BJ (cell line): ENCODE measurements around the gene SOX2. TPM values are rescaled to one million over a fixed set of nuclear protein-coding genes. Genes with fewer than 3 reads are reported as not detected.

ENCODE experiments used
- CTCF ChIA-PET: fragments of 350-600 bp; formaldehyde crosslinking; extraction: SDS; loops from one replicate; lab custom pipeline; 2021; ENCODE audit warnings: antibody characterized with exemption, inconsistent platforms; lab: Yijun Ruan, JAX
- POLR2A ChIA-PET: fragments of 300-600 bp; sonication (Branson Sonifier 250); formaldehyde crosslinking; extraction: SDS; loops from one replicate; lab custom pipeline; 2021; ENCODE audit warnings: antibody characterized with exemption; lab: Charles Lee
- DNase-seq: peaks from one replicate; pipeline ENCODE4 v3.0.0-alpha.2; 2011; ENCODE audit warnings: low read depth
- H3K27me3 ChIP-seq: 2 replicates; pipeline ENCODE4 v1.6.0; 2011; ENCODE audit warnings: low read length; ENCODE audit not compliant: control insufficient read depth, insufficient read depth
- H3K36me3 ChIP-seq: 2 replicates; pipeline ENCODE4 v1.5.1; 2011; ENCODE audit warnings: low read length; ENCODE audit not compliant: control insufficient read depth, insufficient read depth
- H3K4me3 ChIP-seq: 2 replicates; pipeline ENCODE4 v1.5.1; 2011; ENCODE audit warnings: low read depth, mild to moderate bottlenecking, control low read depth, low read length
- polyA plus RNA-seq: library from polyadenylated mRNA; depleted of rRNA; stranded (reverse); fragments of >200 nt; gene quantifications from 2 replicates; pipeline ENCODE4 v1.2.3, GENCODE V29; 2011
- TF ChIP-seq, protein P1 (sequence below): IDR thresholded peaks from 2 replicates; pipeline ENCODE4 v1.5.1; 2011; ENCODE audit warnings: low read depth, mild to moderate bottlenecking, control low read depth, inconsistent platforms, low read length, moderate library complexity; ENCODE audit not compliant: insufficient read depth

SOX2 gene
- polyA plus RNA-seq, 1 experiment, result not detected

DNA sequence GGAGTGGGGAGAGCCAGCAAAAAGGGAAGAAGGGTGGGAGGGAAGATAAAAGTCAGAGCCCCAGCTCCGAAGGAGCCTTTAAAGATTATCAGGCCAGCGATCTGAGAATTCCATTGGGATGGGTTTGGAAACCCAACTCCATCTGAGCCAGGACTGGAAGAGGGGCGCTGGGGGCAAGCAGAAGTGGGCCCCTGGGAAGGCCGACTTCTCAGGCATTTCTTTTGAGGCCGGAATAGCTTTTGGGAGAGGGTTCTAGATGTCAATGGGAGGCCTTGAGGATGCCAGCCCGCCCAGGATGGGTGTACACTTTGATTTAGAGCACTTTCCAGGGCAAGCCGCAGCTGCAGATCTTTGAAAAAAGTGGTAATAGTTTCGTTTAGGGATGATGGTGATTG is 6.6 kb upstream of the SOX2 start:
- CTCF ChIA-PET, result interaction anchor here (3.2 kb wide), 1 partner anchor 978 kb away, joined by 16 read pairs; no protein-coding TSS in a partner anchor
- H3K36me3 ChIP-seq, result no peaks in the 10 kb centered on the region
- H3K4me3 ChIP-seq, result no peak overlapping the region
- TF ChIP-seq, protein P1, sequence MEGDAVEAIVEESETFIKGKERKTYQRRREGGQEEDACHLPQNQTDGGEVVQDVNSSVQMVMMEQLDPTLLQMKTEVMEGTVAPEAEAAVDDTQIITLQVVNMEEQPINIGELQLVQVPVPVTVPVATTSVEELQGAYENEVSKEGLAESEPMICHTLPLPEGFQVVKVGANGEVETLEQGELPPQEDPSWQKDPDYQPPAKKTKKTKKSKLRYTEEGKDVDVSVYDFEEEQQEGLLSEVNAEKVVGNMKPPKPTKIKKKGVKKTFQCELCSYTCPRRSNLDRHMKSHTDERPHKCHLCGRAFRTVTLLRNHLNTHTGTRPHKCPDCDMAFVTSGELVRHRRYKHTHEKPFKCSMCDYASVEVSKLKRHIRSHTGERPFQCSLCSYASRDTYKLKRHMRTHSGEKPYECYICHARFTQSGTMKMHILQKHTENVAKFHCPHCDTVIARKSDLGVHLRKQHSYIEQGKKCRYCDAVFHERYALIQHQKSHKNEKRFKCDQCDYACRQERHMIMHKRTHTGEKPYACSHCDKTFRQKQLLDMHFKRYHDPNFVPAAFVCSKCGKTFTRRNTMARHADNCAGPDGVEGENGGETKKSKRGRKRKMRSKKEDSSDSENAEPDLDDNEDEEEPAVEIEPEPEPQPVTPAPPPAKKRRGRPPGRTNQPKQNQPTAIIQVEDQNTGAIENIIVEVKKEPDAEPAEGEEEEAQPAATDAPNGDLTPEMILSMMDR, result no peak
- H3K27me3 ChIP-seq, result peaks cover 22% of the 10 kb centered on the region
- POLR2A ChIA-PET, result no interaction called here
- DNase-seq, result no peak

DNA sequence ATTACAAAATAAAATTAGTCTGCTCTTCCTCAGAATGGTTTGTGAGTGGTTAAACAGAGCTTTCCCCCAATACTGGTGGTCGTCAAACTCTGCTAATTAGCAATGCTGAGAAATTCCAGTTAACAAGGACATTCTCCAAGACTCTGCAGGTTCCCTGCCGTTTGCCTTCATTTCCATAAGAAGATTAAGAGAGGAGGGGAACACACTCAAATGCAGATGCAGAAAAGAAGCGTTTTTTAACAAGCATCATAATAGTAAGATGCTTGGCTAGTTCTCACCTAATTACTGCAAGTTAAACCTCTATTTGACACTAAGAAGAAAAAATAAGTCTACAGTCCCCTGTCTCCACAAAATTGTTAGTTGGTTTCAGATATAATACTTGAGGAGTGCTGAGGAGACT is 3.7 kb upstream of the SOX2 start:
- no peaks in the 10 kb centered on the region for H3K36me3 ChIP-seq
- no peak for DNase-seq
- ChIA-PET CTCF (interaction anchor here (1.3 to 2.4 kb wide), 3 partner anchors 8 to 976 kb away, joined by 3 to 27 read pairs (median 5); no protein-coding TSS in a partner anchor), POLR2A (no interaction called here)
- no peak overlapping the region for H3K4me3 ChIP-seq
- TF ChIP-seq, protein P1, result no peak
- peaks cover 40% of the 10 kb centered on the region for H3K27me3 ChIP-seq

DNA sequence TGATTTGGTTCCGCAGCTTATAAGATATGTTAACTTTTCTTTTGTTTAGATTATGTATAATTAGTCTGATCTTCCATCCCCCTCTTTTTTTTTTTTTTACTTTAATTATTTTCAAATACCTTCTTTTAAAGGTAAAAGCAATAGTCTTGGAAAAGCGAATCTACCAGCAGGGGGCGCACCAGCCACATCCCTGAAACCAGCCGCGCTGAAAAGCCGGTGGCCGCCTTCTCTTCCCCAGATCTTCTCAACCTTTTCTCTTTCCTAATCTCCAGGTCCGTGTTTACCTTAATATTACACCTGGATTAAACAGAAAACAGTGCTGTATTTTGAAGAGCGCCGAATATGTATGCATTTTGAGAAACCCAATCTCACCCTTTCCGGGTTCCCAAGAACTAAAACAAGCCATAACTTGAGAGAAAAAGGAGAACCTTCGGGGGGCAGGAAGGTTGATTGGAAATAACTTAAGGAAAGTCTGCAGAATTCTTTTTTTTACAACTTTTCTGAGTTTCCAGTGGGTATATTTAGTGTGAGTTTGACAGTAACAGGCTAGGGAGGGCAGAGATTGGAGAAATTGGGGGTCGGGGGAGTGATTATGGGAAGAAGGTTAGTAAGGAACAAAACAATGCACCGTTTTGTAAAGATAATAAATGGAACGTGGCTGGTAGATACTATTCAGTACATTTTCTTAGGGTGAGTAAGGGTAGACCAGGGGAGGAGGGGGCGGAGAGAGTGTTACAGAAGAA is 2.0 kb upstream of the SOX2 start:
- no peak overlapping the region for H3K4me3 ChIP-seq
- TF ChIP-seq, protein P1, result peak; percentile 78
- ChIA-PET POLR2A (no interaction called here), CTCF (interaction anchor here (0.9 to 2.4 kb wide), 6 partner anchors 9 to 977 kb away, joined by 3 to 27 read pairs (median 4); no protein-coding TSS in a partner anchor)
- H3K36me3 ChIP-seq, result no peaks in the 10 kb centered on the region
- H3K27me3 ChIP-seq, result peaks cover 32% of the 10 kb centered on the region
- no peak for DNase-seq

DNA sequence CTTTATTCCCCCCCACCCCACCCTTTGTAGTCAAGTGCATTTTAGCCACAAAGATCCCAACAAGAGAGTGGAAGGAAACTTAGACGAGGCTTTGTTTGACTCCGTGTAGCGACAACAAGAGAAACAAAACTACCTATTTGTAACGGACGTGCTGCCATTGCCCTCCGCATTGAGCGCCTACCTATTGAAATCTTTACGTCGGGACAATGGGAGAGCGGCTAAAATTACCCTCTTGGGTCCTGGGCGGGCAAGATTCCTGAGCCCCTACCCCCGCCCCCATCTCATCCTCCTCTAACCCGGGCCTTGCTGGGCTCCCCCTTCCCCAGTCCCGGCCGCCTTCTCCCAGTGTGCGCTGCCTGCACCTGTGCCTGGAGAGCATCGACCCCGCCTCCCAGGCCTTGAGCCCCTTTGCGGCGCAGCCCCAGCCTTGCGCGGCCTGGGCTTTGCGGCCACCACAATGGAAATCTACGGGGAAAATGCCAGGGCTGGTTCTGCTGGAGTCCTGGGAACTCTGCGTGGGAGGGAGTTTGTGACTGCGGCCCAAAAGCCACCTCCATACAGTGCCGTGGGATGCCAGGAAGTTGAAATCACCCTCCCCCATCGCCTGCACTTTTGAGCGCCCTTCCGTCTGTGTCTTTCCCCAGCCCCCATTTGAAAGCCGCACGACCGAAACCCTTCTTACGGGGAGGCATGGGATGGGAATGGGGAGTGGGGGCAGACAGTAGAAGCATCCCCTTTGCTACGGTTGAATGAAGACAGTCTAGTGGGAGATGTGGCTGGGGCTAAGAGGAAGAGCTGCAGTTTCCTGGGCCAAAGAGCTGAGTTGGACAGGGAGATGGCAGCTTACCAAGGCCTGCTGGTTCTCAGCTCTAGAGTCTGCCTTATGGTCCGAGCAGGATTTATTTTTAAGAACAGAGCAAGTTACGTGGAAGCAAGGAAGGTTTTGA is 1.1 kb upstream of the SOX2 start:
- peaks cover 31% of the 10 kb centered on the region for H3K27me3 ChIP-seq
- DNase-seq, result no peak
- no peaks in the 10 kb centered on the region for H3K36me3 ChIP-seq
- TF ChIP-seq, protein P1, result no peak
- ChIA-PET POLR2A (no interaction called here), CTCF (interaction anchor here (0.6 to 1.3 kb wide), 3 partner anchors 910 to 976 kb away, joined by 3 to 6 read pairs (median 3); no protein-coding TSS in a partner anchor)
- H3K4me3 ChIP-seq, result no peak overlapping the region

DNA sequence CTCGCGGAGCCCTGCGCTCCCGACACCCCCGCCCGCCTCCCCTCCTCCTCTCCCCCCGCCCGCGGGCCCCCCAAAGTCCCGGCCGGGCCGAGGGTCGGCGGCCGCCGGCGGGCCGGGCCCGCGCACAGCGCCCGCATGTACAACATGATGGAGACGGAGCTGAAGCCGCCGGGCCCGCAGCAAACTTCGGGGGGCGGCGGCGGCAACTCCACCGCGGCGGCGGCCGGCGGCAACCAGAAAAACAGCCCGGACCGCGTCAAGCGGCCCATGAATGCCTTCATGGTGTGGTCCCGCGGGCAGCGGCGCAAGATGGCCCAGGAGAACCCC is 464 bp downstream of the SOX2 start:
- DNase-seq, result no peak
- ChIA-PET CTCF (interaction anchor here (2.5 kb wide), 2 partner anchors 11 to 971 kb away, joined by 8 to 18 read pairs; no protein-coding TSS in a partner anchor), POLR2A (no interaction called here)
- no peaks in the 10 kb centered on the region for H3K36me3 ChIP-seq
- TF ChIP-seq, protein P1, result no peak
- peaks cover 30% of the 10 kb centered on the region for H3K27me3 ChIP-seq
- no peak overlapping the region for H3K4me3 ChIP-seq
